NB4 (cell line): ENCODE measurements around the gene PTPRZ1.

Experiments used
- MAX ChIP-seq: IDR thresholded peaks from 2 replicates; pipeline ENCODE4 v1.6.1; 2011; ENCODE audit warnings: low read depth, low read length
- POLR2A ChIP-seq: IDR thresholded peaks from 2 replicates; pipeline ENCODE4 v1.6.1; 2011; ENCODE audit warnings: mild to moderate bottlenecking; ENCODE audit not compliant: insufficient read length; ENCODE audit errors: extremely low read depth

- no peak for TF ChIP-seq POLR2A
- no peak for TF ChIP-seq MAX
These were observed 41.1 kb downstream of the PTPRZ1 start for GRCh38 chr7:121913947-121914675.
